ENCODE results near the gene CD63.

GRCh38 chr12:55706568-55707218 is 22.1 kb downstream of the CD63 start:
- no peak for TF ChIP-seq EP300 (conservative IDR thresholded peaks at IDR 0.05; ENCODE audit: poor library complexity, severe bottlenecking)
- no peak for TF ChIP-seq POLR2AphosphoS5 (IDR thresholded peaks at IDR 0.05)
- no peak for TF ChIP-seq CTCF (IDR thresholded peaks at IDR 0.05; ENCODE audit: poor library complexity, severe bottlenecking)
- no peak for TF ChIP-seq RAD21 (conservative IDR thresholded peaks at IDR 0.05)
